ENCODE measurements around the gene NXPH3.

Gene NXPH3

DNA sequence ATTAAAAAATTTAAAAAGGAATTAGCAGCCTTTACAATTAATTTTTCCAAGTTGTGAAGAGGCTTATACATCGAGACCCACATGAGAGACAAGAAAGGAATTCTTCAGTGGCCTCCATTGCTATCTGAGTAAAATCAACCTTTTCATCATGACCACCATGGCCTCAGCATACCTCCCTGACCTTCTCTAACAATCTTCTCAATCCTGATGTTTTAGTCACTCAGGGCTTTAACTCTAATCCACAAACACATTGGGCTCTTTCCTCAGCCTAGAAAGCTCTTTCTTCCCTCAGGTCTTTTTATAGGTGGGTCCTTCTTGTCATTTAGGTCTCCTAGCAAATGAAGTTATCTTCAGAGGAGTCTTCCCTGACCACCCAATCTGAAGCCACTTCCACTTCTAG, 55.8 kb downstream of the NXPH3 start:
- DNase-seq: no peak

All from NCI-H446 (cell line).